Brain pericyte (primary cell): ENCODE results near the gene CPB1.
A peak's percentile ranks its signal among the peaks of the same experiment; 100 is the strongest.

Experiments
- DNase-seq: peaks from one replicate; pipeline ENCODE4 v3.0.0-alpha.2; 2012; ENCODE audit warnings: low read depth, low spot score

The CPB1 gene

GRCh38 chr3:148882288-148882687 lies 54.7 kb downstream of the CPB1 start:
- peak; percentile 5 for DNase-seq

- no peak for DNase-seq
These were observed 55.6 kb downstream of the CPB1 start for GRCh38 chr3:148883163-148883562.

- DNase-seq: no peak
These were observed 56.6 kb downstream of the CPB1 start for GRCh38 chr3:148884261-148884660.

GRCh38 chr3:148889828-148890227 lies 62.2 kb downstream of the CPB1 start:
- no peak for DNase-seq

GRCh38 chr3:148896062-148896461 lies 68.5 kb downstream of the CPB1 start:
- DNase-seq: no peak

- DNase-seq: no peak
These were observed 74.6 kb downstream of the CPB1 start for GRCh38 chr3:148901987-148902791.

- DNase-seq: no peak
These were observed 75.4 kb downstream of the CPB1 start for GRCh38 chr3:148903022-148903442.

GRCh38 chr3:148903941-148904340 lies 76.3 kb downstream of the CPB1 start:
- DNase-seq: no peak

GRCh38 chr3:148906667-148907066 lies 79.1 kb downstream of the CPB1 start:
- no peak for DNase-seq
